ENCODE results near the gene RAD50.
A peak's percentile ranks its signal among the peaks of the same experiment; 100 is the strongest.

DNA sequence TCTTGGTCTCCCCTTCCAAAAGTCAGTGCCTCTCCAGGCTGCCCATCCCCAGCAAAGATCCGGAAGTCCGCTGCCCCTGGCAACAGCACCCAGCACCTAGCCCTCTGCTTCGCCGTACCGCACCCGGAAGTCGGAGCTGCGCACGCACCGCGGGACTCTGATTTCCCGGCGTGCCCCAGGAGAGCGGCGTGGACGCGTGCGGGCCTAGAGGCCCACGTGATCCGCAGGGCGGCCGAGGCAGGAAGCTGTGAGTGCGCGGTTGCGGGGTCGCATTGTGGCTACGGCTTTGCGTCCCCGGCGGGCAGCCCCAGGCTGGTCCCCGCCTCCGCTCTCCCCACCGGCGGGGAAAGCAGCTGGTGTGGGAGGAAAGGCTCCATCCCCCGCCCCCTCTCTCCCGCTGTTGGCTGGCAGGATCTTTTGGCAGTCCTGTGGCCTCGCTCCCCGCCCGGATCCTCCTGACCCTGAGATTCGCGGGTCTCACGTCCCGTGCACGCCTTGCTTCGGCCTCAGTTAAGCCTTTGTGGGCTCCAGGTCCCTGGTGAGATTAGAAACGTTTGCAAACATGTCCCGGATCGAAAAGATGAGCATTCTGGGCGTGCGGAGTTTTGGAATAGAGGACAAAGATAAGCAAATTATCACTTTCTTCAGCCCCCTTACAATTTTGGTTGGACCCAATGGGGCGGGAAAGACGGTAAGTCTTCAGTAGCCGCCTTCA lies at the start of gene RAD50:
- TF ChIP-seq CTCF (IDR thresholded peaks at IDR 0.05) (no peak), POLR2A (IDR thresholded peaks at IDR 0.05) (peak; percentile 72 to 74)

Data from adrenal gland (tissue), 5 donors.